Lower lobe of right lung (tissue), 2 donors: Measurements from ENCODE around the gene NAV1. TPM values are rescaled to one million over a fixed set of nuclear protein-coding genes. Genes with fewer than 3 reads are reported as not detected.

Experiments
- ATAC-seq, 2 donors: fragments of 200-7000 bp; cut with Tn5 transposase; one replicate each; pipeline ENCODE4 v1.9.1; 2020 to 2022; ENCODE audit warnings: mild to moderate bottlenecking in 2 of 2, moderate library complexity in 2 of 2
- DNase-seq: peaks from one replicate; pipeline ENCODE4 v3.0.0-alpha.2; 2020
- H3K27ac ChIP-seq: fragments of 200-600 bp; one replicate; pipeline ENCODE4 v1.8.0; 2022
- H3K27me3 ChIP-seq: fragments of 200-600 bp; one replicate; pipeline ENCODE4 v1.8.0; 2022; ENCODE audit warnings: low read depth
- H3K36me3 ChIP-seq: fragments of 200-600 bp; one replicate; pipeline ENCODE4 v1.8.0; 2022; ENCODE audit warnings: mild to moderate bottlenecking
- H3K4me1 ChIP-seq: fragments of 200-600 bp; one replicate; pipeline ENCODE4 v1.8.0; 2022
- H3K4me3 ChIP-seq: fragments of 200-600 bp; one replicate; pipeline ENCODE4 v1.8.0; 2022; ENCODE audit warnings: mild to moderate bottlenecking
- H3K9me3 ChIP-seq: fragments of 200-600 bp; one replicate; pipeline ENCODE4 v1.8.0; 2022
- CTCF ChIP-seq: fragments of 200-600 bp; IDR thresholded peaks from one replicate; pipeline ENCODE4 v1.8.0; 2022; ENCODE audit warnings: antibody characterized with exemption, mild to moderate bottlenecking
- intact Hi-C: fragments of 100-400 bp; cut with DNase I; formaldehyde crosslinking; loops from one replicate; pipeline ENCODE4 v1.11.0; 2022
- total RNA-seq: library from RNA; stranded (reverse); fragmentation: NEBNext Ultra II Directional; extraction: Animal tissue kit (Norgen Biotek cat#: 25700); gene quantifications from one replicate; pipeline ENCODE4 v1.2.1, GENCODE V29; 2021
- donor health status: DM: no; HTN: yes; CAD: no; lungs with severe emphysema.

Gene NAV1
- total RNA-seq, 1 donor from 2014 or later = 24.5 TPM

- no peak overlapping the region for H3K4me3 ChIP-seq
- no peak for DNase-seq
- no peak for ATAC-seq
- H3K4me1 ChIP-seq = peaks cover 63% of the 10 kb centered on the region
- no peak for TF ChIP-seq CTCF
- intact Hi-C loops = no loop called here
- H3K36me3 ChIP-seq = no peaks in the 10 kb centered on the region
- H3K27ac ChIP-seq = no peak overlapping the region
- H3K9me3 ChIP-seq = no peaks in the 10 kb centered on the region
- H3K27me3 ChIP-seq = peaks cover 21% of the 10 kb centered on the region
These were observed 1.5 kb upstream of the NAV1 start for GRCh38 chr1:201537467-201537866.

- no peaks in the 10 kb centered on the region for H3K9me3 ChIP-seq
- H3K36me3 ChIP-seq = no peaks in the 10 kb centered on the region
- ATAC-seq (no peak), DNase-seq (no peak)
- no peak for TF ChIP-seq CTCF
- intact Hi-C loops = no loop called here
- peaks cover 21% of the 10 kb centered on the region for H3K27me3 ChIP-seq
- H3K4me3 ChIP-seq = peak overlapping the region; percentile 64
- peaks cover 69% of the 10 kb centered on the region for H3K4me1 ChIP-seq
- peak overlapping the region; percentile 81 for H3K27ac ChIP-seq
These were observed 876 bp upstream of the NAV1 start for GRCh38 chr1:201537891-201538611.

- H3K27ac ChIP-seq = peak overlapping the region; percentile 81
- peaks cover 21% of the 10 kb centered on the region for H3K27me3 ChIP-seq
- H3K4me1 ChIP-seq = peaks cover 79% of the 10 kb centered on the region
- intact Hi-C loops = no loop called here
- TF ChIP-seq CTCF = no peak
- H3K36me3 ChIP-seq = no peaks in the 10 kb centered on the region
- DNase-seq = peak; percentile 61
- H3K9me3 ChIP-seq = no peaks in the 10 kb centered on the region
- peak; percentile 34 to 55 for ATAC-seq
- peak overlapping the region; percentile 64 for H3K4me3 ChIP-seq
These were observed 869 bp downstream of the NAV1 start for GRCh38 chr1:201539561-201540431.

- Histone ChIP-seq H3K4me3 (peak overlapping the region; percentile 64), H3K27me3 (peaks cover 21% of the 10 kb centered on the region), H3K36me3 (no peaks in the 10 kb centered on the region), H3K4me1 (peaks cover 66% of the 10 kb centered on the region), H3K27ac (peak overlapping the region; percentile 81), H3K9me3 (no peaks in the 10 kb centered on the region)
- ATAC-seq (no peak), DNase-seq (no peak)
- TF ChIP-seq CTCF = no peak
- intact Hi-C loops = no loop called here
These were observed 2.2 kb downstream of the NAV1 start for GRCh38 chr1:201540846-201541735.
